Lower leg skin (tissue), 4 donors: ENCODE results near the gene PRELID2. TPM values are rescaled to one million over a fixed set of nuclear protein-coding genes. Genes with fewer than 3 reads are reported as not detected.

Experiments used
- DNase-seq, 2 donors: peaks; one replicate each; pipeline ENCODE4 v3.0.0-alpha.2; 2019; ENCODE audit warnings: low spot score in 2 of 2
- H3K4me3 ChIP-seq: fragments of 200-600 bp; sonication (generic); 2 replicates; pipeline ENCODE4 v1.5.1; 2017; ENCODE audit warnings: mild to moderate bottlenecking, low read depth; ENCODE audit not compliant: poor library complexity, severe bottlenecking
- POLR2A ChIP-seq, 2 donors: fragments of 450-650 bp; IDR thresholded peaks; one replicate each; pipeline ENCODE4 v1.6.1; 2016 to 2017; ENCODE audit warnings: antibody characterized with exemption in 2 of 2, mild to moderate bottlenecking in 1 of 2, moderate library complexity in 1 of 2
- WGBS, 2 donors: methylation state at CpG; one replicate each; pipeline ENCODE4 v1.1.5; 2018; 5-methylcytosine and 5-hydroxymethylcytosine counted together
- intact Hi-C: fragments of 100-400 bp; cut with DNase I; formaldehyde crosslinking; loops from one replicate; pipeline ENCODE4 v1.15.0; 2023; ENCODE audit warnings: low total_unique reads
- total RNA-seq, 4 donors: library from RNA; depleted of rRNA; stranded (reverse); fragments of >200 nt; gene quantifications; one replicate each; pipeline ENCODE4 v1.1.0, GENCODE V29; 2016
- TF ChIP-seq, protein P1 (sequence below), 3 donors: fragments of 450-650 bp; IDR thresholded peaks; one replicate each; pipeline ENCODE4 v1.5.1; 2016; ENCODE audit warnings: antibody characterized with exemption in 3 of 3, mild to moderate bottlenecking in 3 of 3, moderate library complexity in 2 of 3

Gene PRELID2
- total RNA-seq, 4 donors from 2014 or later: 2.9 to 6.4 (median 4.7) TPM

DNA sequence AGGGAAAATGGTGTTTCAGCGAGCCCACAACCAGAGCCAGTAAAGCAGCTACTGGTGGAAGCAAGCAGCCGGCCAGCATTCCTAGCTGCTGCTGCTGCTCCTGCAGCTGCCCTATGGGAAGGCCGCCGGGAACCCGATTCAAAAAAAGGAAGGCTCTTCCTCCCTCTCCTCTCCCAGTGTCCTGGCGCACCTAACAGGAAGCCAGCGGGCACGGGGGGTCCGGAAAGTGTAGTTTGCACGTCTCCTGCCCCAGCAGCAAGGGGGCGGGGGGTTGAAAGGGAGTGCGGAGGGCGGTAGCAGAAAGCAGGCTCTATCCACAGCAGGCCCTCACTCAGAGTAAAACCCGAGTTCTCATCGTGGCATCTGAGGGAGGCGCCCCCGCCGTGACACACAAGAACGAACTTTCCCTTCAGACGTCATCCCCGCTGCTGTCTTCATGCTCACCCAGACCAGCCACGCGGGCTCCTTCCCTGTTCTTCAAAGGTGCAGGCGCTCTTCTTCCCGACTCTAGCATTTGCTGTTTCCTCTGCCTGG is 21.2 kb upstream of the PRELID2 start:
- TF ChIP-seq POLR2A (IDR thresholded peaks at IDR 0.05): no peak
- TF ChIP-seq, protein P1, sequence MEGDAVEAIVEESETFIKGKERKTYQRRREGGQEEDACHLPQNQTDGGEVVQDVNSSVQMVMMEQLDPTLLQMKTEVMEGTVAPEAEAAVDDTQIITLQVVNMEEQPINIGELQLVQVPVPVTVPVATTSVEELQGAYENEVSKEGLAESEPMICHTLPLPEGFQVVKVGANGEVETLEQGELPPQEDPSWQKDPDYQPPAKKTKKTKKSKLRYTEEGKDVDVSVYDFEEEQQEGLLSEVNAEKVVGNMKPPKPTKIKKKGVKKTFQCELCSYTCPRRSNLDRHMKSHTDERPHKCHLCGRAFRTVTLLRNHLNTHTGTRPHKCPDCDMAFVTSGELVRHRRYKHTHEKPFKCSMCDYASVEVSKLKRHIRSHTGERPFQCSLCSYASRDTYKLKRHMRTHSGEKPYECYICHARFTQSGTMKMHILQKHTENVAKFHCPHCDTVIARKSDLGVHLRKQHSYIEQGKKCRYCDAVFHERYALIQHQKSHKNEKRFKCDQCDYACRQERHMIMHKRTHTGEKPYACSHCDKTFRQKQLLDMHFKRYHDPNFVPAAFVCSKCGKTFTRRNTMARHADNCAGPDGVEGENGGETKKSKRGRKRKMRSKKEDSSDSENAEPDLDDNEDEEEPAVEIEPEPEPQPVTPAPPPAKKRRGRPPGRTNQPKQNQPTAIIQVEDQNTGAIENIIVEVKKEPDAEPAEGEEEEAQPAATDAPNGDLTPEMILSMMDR (IDR thresholded peaks at IDR 0.05): no peak
- WGBS, 2 donors: 4 to 7% methylated on average over 25 of the region's 25 CpGs

DNA sequence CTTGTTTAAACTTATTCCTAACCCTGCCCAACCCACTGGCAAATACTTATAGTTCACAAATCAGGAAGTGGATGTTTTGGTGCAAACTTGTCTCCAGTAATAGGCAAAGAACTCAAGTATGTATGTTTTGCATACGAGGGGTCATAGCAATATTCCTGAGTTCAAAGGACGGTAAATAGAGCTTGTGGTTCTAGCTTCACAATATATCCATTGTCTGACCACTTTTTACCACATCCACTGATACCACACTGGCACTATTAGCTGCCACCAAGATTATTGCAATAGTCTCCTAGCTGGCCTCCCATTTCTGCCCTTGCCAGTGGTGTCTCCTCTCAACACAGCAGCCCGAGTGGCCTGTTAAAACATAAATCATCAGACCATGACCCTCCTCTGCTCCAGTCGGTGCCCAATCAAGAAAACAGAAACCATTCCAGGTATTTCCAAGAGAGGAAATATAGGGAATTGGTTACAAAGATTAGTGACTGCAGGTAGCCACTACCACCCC is 20.7 kb upstream of the PRELID2 start:
- intact Hi-C loops: no loop called here
- TF ChIP-seq, protein P1 (IDR thresholded peaks at IDR 0.05): no peak
- TF ChIP-seq POLR2A (IDR thresholded peaks at IDR 0.05): no peak
- H3K4me3 ChIP-seq: no peak overlapping the region
- DNase-seq: no peak
- 22 to 33% methylated on average over 4 of the region's 4 CpGs for WGBS, 2 donors

More for the DNA sequence above, 21.2 kb upstream of the PRELID2 start:
- DNase-seq: peak; percentile 43 to 89
- intact Hi-C loops: no loop called here
- no peak overlapping the region for H3K4me3 ChIP-seq

DNA sequence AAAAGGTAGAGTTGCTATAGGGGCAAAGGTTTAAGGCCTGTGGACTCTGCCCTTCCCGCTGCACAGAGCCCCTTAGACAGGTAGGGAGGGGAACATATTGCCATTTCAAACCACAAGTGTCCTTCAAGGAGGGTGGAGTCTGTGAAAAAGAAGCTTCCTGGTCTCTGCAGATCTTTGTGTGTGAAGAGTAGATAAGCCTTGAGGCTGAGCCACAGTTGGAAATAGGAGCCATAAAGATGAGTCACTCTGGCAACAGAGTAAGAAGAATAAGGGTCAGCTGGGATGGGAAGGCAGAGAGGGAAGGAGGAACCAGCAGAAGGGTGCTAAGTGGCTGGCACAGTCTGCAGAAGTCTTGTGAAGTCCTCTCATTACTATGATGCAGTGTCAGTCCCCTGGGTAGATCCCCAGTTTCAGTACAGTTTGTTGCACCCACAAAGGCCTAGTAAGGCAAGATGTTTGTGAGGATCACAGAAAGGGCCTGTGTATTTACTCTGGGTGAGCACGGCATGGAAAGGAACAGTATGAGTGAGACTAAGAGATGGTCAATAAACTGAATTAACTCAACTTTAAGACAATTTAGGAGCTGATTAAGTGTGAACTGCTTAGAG is 19.6 kb upstream of the PRELID2 start:
- TF ChIP-seq POLR2A (IDR thresholded peaks at IDR 0.05): no peak
- TF ChIP-seq, protein P1 (IDR thresholded peaks at IDR 0.05): no peak
- WGBS, 2 donors: 53 to 66% methylated on average over 2 of the region's 2 CpGs
- intact Hi-C loops: no loop called here
- no peak overlapping the region for H3K4me3 ChIP-seq
- DNase-seq: no peak

DNA sequence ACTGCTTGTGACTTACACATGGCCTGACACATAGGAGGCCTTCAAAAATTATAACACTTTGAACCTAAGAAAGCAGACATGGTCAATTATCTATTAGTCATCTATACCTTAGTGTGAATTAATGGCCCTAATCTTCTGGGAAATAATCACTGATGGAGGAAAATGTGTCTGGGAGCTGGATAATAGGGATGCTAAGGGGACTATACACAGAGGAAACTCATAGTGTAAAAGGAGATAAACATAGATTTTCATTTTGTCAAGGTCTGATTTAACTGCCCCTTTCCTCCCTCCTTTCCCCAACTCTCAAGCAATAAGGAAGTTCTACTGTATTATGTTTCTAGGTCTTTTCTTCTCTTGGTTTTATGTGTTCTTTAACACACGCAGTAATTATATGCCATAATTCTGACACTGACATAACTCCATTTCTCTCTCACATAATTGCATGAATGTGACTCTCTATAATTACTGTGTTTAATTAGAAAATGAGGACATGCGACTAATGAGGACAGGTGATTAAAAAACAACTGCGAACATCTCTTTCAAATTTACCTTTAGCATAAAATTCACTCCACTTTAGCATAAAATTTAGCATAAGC is 18.7 kb upstream of the PRELID2 start:
- intact Hi-C loops: no loop called here
- TF ChIP-seq, protein P1 (IDR thresholded peaks at IDR 0.05): no peak
- no peak for TF ChIP-seq POLR2A (IDR thresholded peaks at IDR 0.05)

DNA sequence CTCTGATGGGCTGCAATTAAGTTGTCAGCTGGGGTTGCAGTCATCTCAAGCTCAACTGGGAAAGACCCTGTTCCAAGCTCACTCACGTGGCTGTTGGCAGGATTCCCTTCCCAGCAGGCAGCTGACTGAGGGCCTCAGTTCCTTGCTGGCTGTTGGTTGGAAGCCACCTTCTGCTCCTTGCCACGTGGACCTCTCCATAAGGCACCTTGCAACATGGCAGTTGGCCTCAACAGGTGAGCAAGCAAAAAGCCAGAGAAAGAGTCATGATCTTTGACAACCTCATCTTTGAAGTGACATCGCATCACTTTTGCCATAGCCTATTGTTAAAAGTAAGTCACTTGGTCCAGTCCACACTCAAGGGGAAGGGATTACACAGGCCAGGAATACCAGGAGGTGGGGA is 17.8 kb upstream of the PRELID2 start:
- TF ChIP-seq POLR2A (IDR thresholded peaks at IDR 0.05): no peak
- TF ChIP-seq, protein P1 (IDR thresholded peaks at IDR 0.05): no peak
- no peak overlapping the region for H3K4me3 ChIP-seq
- DNase-seq: no peak
- WGBS, 2 donors: 68 to 74% methylated on average over 3 of the region's 3 CpGs
- intact Hi-C loops: no loop called here

More for the DNA sequence above, 18.7 kb upstream of the PRELID2 start:
- no peak for DNase-seq
- no peak overlapping the region for H3K4me3 ChIP-seq
- 95% methylated on average over 3 of the region's 3 CpGs for WGBS, 2 donors
